NCI-H2029 treated with DMSO at 0.1 percent for 48 hours (cell line): ENCODE data around the gene KLHDC8B.
"Not testable (repeated sequence)": the region's sequence is repeated elsewhere in the genome, so short reads cannot be mapped to it uniquely, and the experiment has no call there.

Experiments
- DNase-seq: peaks from one replicate; lab custom pipeline; 2025; lab: John Stamatoyannopoulos, UW

The KLHDC8B gene

DNA sequence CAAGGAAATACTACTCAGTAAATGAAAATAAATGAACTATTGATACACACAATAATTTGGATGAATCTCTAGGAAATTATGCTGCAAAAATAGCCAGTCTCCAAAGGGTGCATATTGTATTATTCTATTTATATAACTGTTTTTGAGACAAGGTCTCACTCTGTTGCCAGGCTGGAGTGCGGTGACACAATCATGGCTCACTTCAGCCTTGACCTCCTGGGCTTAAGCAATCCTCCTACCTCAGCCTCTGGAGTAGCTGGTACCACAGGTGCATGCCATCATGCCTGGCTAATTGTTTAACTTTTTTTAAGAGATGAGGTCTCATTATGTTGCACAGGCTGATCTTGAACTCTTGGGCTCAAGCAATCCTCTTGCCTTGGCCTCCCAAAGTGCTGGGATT, 12.5 kb downstream of the KLHDC8B start:
- no peak for DNase-seq

- no peak for DNase-seq
These were observed 20.3 kb downstream of the KLHDC8B start for GRCh38 chr3:49191741-49192140.

- no peak for DNase-seq
These were observed 26.8 kb downstream of the KLHDC8B start for GRCh38 chr3:49198161-49198560.

- DNase-seq = no peak
These were observed 27.3 kb downstream of the KLHDC8B start for GRCh38 chr3:49198611-49199230.

DNA sequence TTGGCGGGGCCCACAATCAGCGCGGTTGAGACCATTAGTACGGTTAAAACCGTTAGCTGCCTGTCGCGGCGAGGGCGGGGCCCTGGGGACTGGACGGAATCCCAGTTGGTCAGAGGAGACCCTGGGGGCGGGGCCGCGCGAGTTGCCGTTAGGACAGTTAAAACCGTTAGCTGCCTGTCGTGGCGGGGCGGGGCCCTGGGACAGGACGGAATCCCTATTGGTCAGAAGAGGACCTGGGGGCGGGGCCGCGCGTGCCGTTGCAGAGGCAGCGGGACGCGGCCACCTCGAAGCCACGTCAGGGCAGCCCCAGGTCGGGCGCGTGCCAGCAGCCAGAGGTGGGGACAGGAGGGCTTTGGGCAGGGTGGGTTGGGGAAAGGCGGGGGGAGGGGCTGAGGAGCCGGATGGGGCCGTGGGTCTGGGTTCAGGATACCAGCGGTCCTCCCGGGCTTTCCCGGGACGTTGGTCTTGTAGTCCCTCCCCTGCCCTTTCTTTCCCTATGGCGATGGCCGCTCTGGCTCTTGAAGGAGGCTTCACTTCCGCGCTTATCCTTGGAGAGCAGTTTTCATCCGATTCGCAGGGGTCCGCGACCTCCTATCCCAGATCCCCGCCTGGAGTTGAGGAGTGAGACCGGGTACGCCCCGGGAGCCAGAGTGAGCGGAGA, 28.0 kb downstream of the KLHDC8B start:
- no peak for DNase-seq

DNA sequence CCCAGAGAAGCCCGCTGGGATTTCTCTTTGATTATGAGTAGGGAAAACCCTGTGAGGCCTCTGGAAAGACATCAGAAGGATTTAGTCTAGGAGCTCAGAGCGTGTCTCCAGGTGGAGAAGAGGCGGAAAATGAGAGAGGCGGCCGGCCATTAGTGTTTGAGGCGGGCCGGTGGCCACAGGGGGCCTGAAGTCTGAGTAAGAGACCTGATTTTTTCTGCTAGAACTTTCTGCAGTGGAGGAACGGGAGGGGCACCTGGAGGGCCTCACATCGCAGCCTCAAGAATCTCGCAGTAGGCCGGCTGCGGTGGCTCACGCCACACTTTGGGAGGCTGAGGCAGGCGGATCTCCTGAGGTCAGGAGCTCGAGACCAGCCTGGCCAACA, 28.5 kb downstream of the KLHDC8B start:
- no peak for DNase-seq

DNA sequence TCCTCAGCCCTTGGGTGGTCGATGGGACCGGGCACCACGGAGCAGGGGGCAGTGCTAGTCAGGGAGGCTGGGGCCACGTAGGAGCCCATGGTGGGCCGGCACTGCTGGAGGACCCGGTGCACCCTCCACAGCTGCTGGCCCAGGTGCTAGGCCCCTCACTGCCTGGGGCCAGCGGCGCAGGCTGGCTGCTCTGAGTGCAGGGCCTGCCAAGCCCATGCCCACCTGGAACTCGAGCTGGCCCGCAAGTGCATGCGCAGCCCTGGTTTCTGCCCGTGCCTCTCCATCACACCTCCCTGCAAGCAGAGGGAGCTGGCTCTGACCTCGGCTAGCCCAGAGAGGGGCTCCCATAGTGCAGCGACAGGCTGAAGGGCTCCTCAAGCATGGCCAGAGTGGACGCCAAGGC, 42.1 kb downstream of the KLHDC8B start:
- no peak for DNase-seq

GRCh38 chr3:49213998-49214397, 42.6 kb downstream of the KLHDC8B start:
- DNase-seq = no peak

DNA sequence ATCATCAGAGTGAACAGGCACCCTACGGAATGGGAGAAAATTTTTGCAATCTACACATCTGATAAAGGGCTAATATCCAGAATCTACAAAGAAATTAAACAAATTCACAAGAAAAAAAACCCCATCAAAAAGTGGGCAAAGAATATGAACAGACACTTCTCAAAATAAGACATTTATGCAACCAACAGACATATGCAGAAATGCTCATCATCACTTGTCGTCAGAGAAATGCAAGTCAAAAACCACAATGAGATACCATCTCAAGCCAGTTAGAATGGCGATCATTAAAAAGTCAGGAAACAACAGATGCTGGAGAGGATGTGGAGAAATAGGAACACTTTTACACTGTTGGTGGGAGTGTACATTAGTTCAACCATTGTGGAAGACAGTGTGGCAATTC, 45.3 kb downstream of the KLHDC8B start:
- DNase-seq = not testable (repeated sequence)

- not testable (repeated sequence) for DNase-seq
These were observed 45.7 kb downstream of the KLHDC8B start for GRCh38 chr3:49217108-49217507.

DNA sequence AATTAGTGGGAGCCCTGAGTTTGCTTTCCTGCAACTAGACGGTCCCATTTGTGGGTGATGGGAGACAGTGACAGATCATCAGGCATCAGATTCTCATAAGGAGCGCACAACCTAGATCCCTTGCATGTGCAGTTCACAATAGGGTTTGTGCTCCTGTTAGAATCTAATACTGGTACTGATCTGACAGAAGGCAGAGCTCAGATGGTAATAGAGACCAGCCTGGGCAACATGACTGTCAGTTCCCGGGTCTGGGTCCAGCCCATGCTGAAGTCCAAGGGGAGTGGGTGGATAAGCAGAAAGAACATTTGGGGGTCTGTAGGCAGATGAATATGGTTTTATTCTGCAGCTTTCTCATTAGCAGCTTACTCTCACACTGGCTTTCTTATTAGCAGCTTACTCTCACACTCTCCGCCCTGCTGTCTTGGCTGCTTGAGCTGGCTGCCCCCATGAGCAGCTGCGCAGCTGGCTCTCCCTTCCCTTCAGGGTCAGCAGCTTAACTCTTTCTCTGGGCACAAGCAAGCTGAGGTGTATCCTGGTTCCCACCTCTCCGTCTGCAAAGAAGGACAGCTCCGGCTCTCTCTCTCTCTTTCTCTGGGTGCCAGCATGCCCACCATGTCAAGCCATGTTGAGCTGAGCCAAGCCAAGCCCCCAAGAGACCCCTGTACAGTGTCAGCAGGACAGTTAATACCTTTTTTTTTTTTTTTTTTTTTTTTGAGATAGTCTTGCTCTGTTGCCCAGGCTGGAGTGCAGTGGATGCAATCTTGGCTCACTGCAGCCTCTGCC, 46.5 kb downstream of the KLHDC8B start:
- no peak for DNase-seq

GRCh38 chr3:49218471-49218989, 47.1 kb downstream of the KLHDC8B start:
- DNase-seq = peak; percentile 46

DNA sequence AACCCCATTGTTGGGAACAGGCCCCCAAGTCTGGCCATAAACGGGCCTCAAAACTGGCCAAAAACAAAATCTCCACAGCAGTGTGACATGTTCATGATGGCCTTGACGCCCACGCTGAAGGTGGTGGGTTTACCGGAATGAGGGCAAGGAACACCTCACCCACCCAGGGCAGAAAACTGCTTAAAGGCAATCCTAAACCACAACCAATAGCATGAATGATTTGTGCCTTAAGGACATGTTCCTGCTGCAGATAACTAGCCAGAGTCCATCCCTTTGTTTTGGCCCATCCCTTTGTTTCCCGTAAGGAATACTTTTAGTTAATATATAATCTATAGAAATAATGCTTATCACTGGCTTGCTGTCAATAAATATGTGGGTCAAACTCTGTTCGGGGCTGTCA, 47.7 kb downstream of the KLHDC8B start:
- DNase-seq = no peak

- DNase-seq = not testable (repeated sequence)
These were observed 49.7 kb downstream of the KLHDC8B start for GRCh38 chr3:49220985-49221563.

GRCh38 chr3:49222002-49222401, 50.6 kb downstream of the KLHDC8B start:
- DNase-seq = no peak
